MG63 (cell line): ENCODE results near the gene EFL1. TPM values are rescaled to one million over a fixed set of nuclear protein-coding genes. Genes with fewer than 3 reads are reported as not detected.

Source experiments
- DNase-seq: peaks from one replicate; pipeline ENCODE4 v3.0.0-alpha.2; 2020
- H3K27me3 ChIP-seq: fragments of 250-450 bp; sonication (Bioruptor Pico); 2 replicates; pipeline ENCODE4 v1.5.1; 2020; ENCODE audit warnings: mild to moderate bottlenecking, moderate library complexity
- H3K36me3 ChIP-seq: fragments of 250-450 bp; sonication (Bioruptor Pico); 2 replicates; pipeline ENCODE4 v1.5.1; 2020; ENCODE audit warnings: mild to moderate bottlenecking, moderate library complexity
- H3K4me3 ChIP-seq: fragments of 250-450 bp; sonication (Bioruptor Pico); 2 replicates; pipeline ENCODE4 v1.5.1; 2020; ENCODE audit warnings: mild to moderate bottlenecking, moderate library complexity
- H3K9me3 ChIP-seq: fragments of 250-450 bp; sonication (Bioruptor Pico); 2 replicates; pipeline ENCODE4 v1.5.1; 2020; ENCODE audit warnings: mild to moderate bottlenecking, moderate library complexity
- total RNA-seq: library from RNA; depleted of rRNA; stranded (reverse); fragments of >200 nt; shearing (Covaris generic); gene quantifications from 2 replicates; pipeline ENCODE4 v1.2.3, GENCODE V29; 2014; ENCODE audit warnings: low replicate concordance; rRNA removed

EFL1 gene
- total RNA-seq, 1 experiment from 2014 or later = 18.2 TPM

GRCh38 chr15:82095803-82096202 lies 166.7 kb downstream of the EFL1 start:
- Histone ChIP-seq H3K27me3 (no peaks in the 10 kb centered on the region), H3K36me3 (no peaks in the 10 kb centered on the region), H3K9me3 (no peaks in the 10 kb centered on the region), H3K4me3 (no peak overlapping the region)
- DNase-seq = no peak

GRCh38 chr15:82093774-82094211 lies 168.7 kb downstream of the EFL1 start:
- Histone ChIP-seq H3K27me3 (no peaks in the 10 kb centered on the region), H3K4me3 (no peak overlapping the region), H3K36me3 (no peaks in the 10 kb centered on the region), H3K9me3 (no peaks in the 10 kb centered on the region)
- peak; percentile 39 for DNase-seq

- no peak overlapping the region for H3K4me3 ChIP-seq
- no peak for DNase-seq
- H3K36me3 ChIP-seq = no peaks in the 10 kb centered on the region
- H3K27me3 ChIP-seq = no peaks in the 10 kb centered on the region
- H3K9me3 ChIP-seq = no peaks in the 10 kb centered on the region
Observed at GRCh38 chr15:82093325-82093724, 169.2 kb downstream of the EFL1 start.

- Histone ChIP-seq H3K4me3 (no peak overlapping the region), H3K9me3 (no peaks in the 10 kb centered on the region), H3K36me3 (no peaks in the 10 kb centered on the region), H3K27me3 (no peaks in the 10 kb centered on the region)
- DNase-seq = no peak
Observed at GRCh38 chr15:82091636-82092140, 170.8 kb downstream of the EFL1 start.

GRCh38 chr15:82086243-82086995 lies 176.1 kb downstream of the EFL1 start:
- H3K4me3 ChIP-seq = no peak overlapping the region
- no peaks in the 10 kb centered on the region for H3K9me3 ChIP-seq
- H3K36me3 ChIP-seq = no peaks in the 10 kb centered on the region
- no peak for DNase-seq
- H3K27me3 ChIP-seq = no peaks in the 10 kb centered on the region

GRCh38 chr15:82081914-82082762 lies 180.4 kb downstream of the EFL1 start:
- Histone ChIP-seq H3K27me3 (no peaks in the 10 kb centered on the region; the same call in 1 of the 2 replicates), H3K4me3 (no peak overlapping the region), H3K36me3 (no peaks in the 10 kb centered on the region), H3K9me3 (no peaks in the 10 kb centered on the region)
- peak; percentile 80 for DNase-seq

- no peak overlapping the region for H3K4me3 ChIP-seq
- H3K9me3 ChIP-seq = no peaks in the 10 kb centered on the region
- DNase-seq = no peak
- no peaks in the 10 kb centered on the region for H3K36me3 ChIP-seq
- no peaks in the 10 kb centered on the region; the same call in 1 of the 2 replicates for H3K27me3 ChIP-seq
Observed at GRCh38 chr15:82080774-82081173, 181.8 kb downstream of the EFL1 start.

Other genes starting within 250 kb of the EFL1 start
- gene MEX3B, start 216.7 kb downstream of the EFL1 start, total RNA-seq = 4.0 and 6.2 TPM in 2 replicates
- gene SAXO2, start 84 bp upstream of the EFL1 start, total RNA-seq = 0.05 TPM in 1 of 2 replicates, not detected in the other
- gene GOLGA6L10, start 86.7 kb upstream of the EFL1 start, total RNA-seq = not detected in 2 replicates
- gene GOLGA6L9, start 167.1 kb upstream of the EFL1 start, total RNA-seq = 1.3 TPM in 1 of 2 replicates, not detected in the other